Adipose tissue (tissue), 3 donors: Measurements from ENCODE around the gene EEA1. TPM values are rescaled to one million over a fixed set of nuclear protein-coding genes. Genes with fewer than 3 reads are reported as not detected.
"Not testable (repeated sequence)": the region's sequence is repeated elsewhere in the genome, so short reads cannot be mapped to it uniquely, and the experiment has no call there.

Experiments used
- H3K27ac ChIP-seq: one replicate; pipeline ENCODE4 v1.5.1; 2013; ENCODE audit warnings: low read depth, low read length
- WGBS, 3 donors: extraction: QIAGEN DNeasy Blood & Tissue Kit; methylation state at CpG; one replicate each; pipeline ENCODE4 v1.1.7; 2013; 5-methylcytosine and 5-hydroxymethylcytosine counted together
- polyA plus RNA-seq, 3 donors: library from polyadenylated mRNA; stranded (reverse); fragments of 200-250 nt; gene quantifications; one replicate each; pipeline ENCODE4 v1.2.3, GENCODE V29; 2013
- donor health status: healthy with polysubstance abuse.
- donor health status: Bipolar disorder and iron deficiency.
- donor health status: healthy.

EEA1 gene
- polyA plus RNA-seq, 3 donors: 1.9 to 5.4 (median 5.1) TPM

DNA sequence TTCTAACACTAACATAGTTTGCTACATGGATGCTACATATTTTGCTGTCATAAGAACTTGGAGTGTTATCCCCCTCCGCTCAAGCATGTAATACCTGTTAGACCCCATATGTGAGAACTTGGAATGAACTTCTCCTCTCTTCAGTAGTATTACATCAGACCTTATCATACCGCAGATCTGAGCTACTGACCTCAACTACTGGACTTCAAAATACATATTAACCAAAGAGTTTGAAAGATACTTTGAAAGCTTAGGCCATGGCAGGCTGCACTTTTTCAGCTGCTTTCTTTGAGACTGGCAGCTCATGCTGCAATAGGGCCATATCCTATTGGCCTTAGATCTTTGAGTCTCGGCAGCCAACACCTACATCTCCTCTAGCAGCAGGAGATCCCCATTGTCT, 74.8 kb downstream of the EEA1 start:
- no peak overlapping the region for H3K27ac ChIP-seq
- 96 to 99% (median 99%) methylated on average over 3 of the region's 3 CpGs for WGBS, 3 donors

DNA sequence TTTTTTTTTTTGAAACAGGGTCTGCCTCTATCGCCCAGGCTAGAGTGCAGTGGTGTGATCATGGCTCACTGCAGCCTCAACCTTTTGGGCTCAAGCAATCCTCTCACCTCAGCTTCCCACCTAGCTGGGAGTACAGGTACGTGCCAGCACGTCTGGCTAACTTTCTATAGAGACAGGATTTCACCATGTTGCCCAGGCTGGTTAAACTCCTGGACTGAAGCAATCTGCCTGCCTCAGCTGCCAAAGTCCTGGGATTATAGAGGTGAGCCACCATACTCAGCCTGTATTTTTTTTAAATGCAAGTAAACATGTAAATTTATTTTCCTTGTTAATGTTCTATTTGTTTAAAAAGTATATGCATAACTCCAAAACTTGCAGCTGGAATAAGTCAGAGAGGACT, 80.4 kb downstream of the EEA1 start:
- WGBS, 3 donors: 92 to 97% (median 94%) methylated on average over 3 of the region's 3 CpGs
- no peak overlapping the region for H3K27ac ChIP-seq

DNA sequence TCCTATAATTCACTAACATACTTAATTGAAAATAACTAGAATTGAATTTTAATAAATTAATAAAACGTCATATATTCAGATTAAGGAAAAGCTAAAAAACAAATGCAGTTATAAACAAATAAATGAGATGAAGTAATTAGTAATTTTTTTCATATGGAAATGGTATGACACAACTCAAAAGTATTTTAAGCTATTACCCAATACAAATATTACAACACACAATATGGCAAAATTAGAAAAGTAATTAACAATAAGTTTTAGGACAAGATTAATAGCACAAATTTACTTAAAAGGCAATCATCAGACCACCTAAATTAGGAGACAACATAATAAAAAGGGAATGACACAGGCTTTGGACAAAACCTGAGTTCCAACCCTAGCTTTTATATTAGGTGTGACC, 81.7 kb downstream of the EEA1 start:
- 86 to 95% (median 91%) methylated on average over 1 of the region's 1 CpG for WGBS, 3 donors
- no peak overlapping the region for H3K27ac ChIP-seq

DNA sequence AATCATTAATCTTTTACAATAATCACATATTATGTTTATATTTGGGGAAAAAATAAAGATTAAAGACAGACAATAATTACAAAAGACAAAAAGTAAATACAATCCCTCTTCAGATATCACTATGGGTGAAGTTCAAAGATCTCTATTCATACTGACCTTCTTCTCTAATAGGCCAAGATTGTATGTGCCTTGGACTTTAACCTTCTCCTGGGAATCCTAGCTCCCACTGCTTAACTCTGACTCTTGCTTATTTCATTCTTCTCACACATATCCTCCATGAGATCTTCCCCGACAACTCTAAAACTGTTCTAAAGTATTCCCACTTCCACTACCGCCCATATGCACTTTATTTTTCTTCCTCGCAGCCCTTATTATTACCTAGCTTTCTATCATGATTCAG, 83.8 kb downstream of the EEA1 start:
- WGBS, 3 donors: 82 to 95% (median 94%) methylated on average over 3 of the region's 3 CpGs

DNA sequence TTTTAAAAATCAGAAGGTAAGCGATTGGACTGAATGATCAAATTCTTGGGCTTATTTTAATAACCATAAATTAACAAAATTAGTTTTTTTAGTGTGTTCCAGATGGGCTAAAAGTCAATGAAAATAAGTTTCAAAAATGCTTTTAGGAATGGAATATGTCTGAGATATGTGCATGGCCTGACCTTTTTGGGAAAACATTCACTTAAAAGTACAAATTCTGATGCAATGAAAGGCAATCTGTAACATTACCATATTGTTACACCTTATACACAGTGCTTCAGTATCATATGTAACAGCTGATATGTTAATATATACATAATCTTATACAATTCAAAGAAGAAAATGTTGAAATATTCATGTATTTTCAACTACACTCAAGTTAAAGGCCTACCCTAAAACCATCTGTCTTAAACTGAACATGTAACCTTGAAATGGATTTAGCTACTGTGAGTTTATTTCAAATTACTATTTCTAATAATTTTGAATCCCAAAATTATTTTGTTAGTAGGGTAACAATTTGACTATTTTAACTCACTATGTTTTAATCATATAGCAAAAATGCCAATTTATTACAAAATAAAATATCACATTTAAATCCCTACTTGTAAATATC, 84.8 kb downstream of the EEA1 start:
- H3K27ac ChIP-seq: no peak overlapping the region
- 94 to 100% (median 96%) methylated on average over 1 of the region's 1 CpG for WGBS, 3 donors

More for the DNA sequence above, 83.8 kb downstream of the EEA1 start:
- no peak overlapping the region for H3K27ac ChIP-seq

DNA sequence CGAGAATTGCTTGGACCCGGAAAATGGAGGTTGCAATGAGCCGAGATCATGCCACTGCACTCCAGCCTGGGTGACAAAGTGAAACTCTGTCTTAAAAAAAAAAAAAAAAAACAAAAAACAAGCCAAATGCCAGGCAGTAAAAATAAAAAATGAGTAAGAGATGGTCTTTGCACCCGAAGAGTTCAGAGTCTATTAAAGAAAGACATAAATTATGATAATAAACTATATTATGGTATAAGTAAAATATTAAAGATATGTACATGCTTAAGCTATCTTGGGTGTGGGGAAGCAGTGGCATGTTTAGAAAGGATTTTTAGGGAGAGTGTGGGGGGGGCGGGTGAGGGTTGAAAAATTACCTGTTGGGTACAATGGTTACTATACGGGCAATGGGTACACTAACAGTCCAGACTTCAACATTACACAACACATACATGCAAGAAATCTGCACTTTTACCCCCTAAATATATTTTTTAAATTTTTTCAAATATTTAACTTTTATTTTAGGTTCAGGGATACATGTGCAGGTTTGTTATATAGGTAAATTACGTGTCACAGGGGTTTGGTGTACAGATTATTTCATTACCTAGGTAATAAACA, 99.3 kb downstream of the EEA1 start:
- no peak overlapping the region for H3K27ac ChIP-seq
- WGBS, 3 donors: 93 to 97% (median 93%) methylated on average over 7 of the region's 7 CpGs

DNA sequence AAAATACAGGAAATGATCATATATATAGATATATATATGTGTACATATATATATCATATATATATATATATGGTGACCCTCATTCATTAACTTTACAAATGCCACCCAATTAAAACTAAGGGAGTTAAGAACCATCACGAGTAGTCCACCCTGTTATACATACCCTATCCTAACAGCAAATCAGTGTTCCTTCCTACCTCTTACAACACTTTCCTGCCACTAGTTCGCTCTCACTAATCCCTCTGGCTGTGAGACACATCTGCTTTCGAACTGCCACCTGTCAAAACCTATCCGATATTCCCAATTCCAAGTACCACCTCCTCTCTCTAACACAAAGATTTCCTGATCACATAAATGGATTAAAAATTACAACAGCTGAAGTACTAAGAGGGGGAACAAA, 100.5 kb downstream of the EEA1 start:
- 77 to 88% (median 82%) methylated on average over 4 of the region's 4 CpGs for WGBS, 3 donors
- H3K27ac ChIP-seq: no peak overlapping the region

DNA sequence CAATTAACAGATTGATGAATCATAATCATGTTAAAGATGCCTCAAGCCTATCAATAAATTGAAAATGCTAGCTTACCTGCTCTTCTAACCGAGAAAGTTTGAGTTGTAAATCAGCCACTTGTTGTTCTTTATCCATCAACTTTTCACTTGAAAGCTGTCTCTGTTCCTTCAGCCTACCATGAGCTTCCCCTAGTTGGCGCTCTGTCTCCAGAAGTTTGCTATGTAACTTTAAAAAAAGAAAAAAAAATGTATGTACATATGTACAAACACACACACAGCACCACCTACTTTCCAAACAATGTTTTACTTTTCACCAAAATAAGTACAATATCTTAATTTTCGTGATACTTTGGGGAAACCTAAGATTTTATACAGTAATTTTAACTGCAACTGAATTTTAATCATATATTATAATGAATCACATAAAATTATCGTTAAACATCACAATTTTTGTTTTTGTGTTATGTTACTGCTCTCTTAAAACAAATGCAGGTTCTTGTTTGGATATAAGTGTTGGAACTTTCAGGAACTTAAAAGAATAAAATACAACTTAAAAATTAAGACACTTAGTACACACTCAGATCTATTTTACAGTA, 101.2 kb downstream of the EEA1 start:
- no peak overlapping the region for H3K27ac ChIP-seq
- WGBS, 3 donors: 72 to 88% (median 87%) methylated on average over 4 of the region's 4 CpGs

DNA sequence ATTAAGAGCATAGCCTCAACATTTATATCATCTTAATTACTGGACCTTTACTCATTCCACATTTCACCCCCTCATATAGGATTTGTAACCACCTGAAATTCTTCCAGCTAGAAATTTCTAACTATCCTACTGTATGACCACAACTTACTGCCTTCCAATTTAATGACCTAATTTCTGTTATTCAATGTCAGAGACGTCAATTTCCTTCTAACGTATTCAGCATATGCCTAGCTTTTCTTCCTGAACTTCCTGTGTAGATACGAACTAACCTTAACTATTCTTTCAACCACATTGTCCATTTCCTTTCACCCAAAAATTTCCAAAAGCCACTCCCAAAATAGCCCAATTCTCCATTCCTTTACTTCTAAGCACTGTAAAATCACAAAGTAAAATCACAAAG, 108.0 kb downstream of the EEA1 start:
- H3K27ac ChIP-seq: no peak overlapping the region
- WGBS, 3 donors: 70 to 88% (median 72%) methylated on average over 3 of the region's 3 CpGs

DNA sequence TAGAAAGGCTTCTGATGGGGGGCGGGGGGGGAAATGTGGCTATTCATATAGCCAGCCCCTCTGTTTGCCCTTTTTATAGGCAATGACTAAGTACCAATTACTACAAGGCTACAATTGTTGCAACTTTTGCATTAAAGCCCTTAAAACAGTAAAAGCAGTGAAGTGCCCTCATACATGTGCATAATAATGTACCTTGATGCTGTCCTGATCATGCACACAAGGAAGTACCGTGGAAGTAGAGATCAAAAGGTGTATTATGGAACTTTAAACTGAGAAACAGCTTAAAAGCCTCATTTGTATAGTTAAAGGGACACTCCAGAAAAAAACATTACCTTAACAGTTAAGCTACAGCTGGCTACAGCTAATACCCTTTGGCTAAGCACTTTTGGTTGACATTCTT, 114.5 kb downstream of the EEA1 start:
- 86 to 95% (median 91%) methylated on average over 2 of the region's 2 CpGs for WGBS, 3 donors
- no peak overlapping the region for H3K27ac ChIP-seq

DNA sequence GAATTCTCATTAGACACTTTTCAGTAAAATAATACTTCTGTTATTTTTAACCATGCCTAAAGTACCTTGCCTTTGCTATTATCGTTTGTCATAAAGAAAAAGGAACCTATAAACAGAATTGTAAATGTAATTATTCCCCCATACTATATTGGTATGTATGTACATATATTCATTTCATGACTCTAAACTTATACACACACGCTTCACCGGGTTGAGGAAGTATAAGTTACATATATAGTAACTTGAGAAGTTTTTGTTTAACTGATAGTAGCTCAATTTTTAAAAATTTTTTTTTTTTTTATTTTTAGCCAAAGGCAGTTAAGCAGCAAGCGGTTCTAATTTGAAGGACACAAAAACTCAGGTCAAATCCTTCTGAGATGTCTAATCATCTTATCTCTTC, 118.7 kb downstream of the EEA1 start:
- WGBS, 3 donors: 90 to 95% (median 92%) methylated on average over 4 of the region's 4 CpGs

DNA sequence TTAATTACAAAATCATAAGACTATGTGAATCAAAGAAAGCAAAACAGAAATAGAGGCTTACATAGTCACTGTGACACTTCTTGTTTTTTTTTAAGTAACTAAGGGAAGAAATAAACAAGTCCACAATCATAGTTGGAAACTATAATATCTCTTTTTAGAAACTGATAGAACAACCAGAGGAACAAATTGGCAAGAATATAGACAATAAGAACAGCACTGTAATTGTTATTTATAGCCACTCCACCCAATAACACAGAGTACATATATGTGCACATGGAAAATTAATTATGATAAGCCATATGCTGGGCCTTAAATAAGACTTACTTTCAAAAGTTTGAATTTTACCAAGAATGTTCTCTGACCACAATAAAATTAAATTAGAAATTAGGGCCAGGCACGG, 125.2 kb downstream of the EEA1 start:
- WGBS, 3 donors: 96 to 100% (median 98%) methylated on average over 1 of the region's 1 CpG
- no peak overlapping the region for H3K27ac ChIP-seq

More for the DNA sequence above, 118.7 kb downstream of the EEA1 start:
- H3K27ac ChIP-seq: no peak overlapping the region

DNA sequence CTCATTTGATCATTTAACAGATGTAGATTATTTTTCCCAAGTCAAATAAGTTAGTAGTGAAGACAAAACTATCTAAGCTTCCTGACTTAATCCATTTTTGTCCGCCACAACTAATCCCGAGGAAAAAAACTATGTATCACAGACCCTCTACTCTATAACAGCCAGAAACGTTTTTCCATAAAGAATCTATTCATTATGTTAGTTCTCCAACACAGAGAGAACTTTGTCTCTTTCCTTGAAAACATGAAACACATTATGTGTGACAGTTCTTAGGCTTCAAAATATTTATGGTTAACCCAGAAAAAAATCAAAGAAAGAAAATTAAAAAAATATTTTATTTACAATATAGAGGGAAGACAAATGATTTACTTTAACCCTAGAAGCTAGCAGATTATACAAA, 126.2 kb downstream of the EEA1 start:
- WGBS, 3 donors: 70 to 90% (median 87%) methylated on average over 3 of the region's 3 CpGs
- no peak overlapping the region for H3K27ac ChIP-seq

DNA sequence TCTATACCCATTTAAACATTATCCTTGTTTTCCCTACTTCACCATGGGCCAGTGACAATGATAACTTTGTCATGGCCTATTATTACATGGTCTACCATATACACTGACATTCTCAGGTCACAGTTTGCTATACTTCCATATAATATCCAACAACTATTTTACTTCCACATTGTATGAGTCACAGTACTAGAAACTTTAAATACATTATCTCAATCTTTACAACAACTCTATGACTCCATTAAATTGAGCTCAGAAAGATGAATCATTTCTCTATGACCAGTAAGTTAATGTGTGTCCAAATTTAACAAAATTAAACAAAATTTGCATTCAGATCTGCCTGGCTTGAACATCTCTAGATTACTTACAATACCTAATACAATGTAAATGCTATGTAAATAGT, 132.4 kb downstream of the EEA1 start:
- no peak overlapping the region for H3K27ac ChIP-seq

DNA sequence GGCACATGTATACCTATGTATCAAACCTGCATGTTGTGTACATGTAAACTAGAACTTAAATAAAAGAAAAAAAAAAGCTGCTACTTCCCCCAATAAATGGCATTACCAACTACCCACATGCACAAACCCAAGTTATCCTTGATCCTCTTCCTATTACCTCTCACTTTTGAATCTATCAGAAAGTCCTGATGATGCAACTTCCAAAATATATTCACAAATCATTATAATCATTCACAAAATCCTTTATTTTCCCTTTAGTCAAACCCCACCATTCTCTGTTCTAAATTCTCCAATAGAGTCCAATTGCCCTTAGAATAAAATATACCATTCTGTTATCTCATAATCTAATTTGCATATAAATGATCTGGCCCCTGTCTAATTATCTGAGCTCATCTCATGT, 134.3 kb downstream of the EEA1 start:
- no peak overlapping the region for H3K27ac ChIP-seq

DNA sequence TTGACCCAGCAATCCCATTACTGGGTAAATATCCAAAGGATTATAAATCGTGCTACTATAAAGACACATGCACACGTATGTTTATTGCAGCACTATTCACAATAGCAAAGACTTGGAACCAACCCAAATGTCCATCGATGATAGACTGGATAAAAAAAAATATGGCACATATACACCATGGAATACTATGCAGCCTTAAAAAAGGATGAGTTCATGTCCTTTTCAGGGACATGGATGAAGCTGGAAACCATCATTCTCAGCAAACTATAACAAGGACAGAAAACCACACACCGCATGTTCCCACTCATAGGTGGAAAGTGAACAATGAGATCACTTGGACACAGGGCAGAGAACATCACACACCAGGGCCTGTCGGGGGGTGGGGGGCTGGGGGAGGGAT, 134.7 kb downstream of the EEA1 start:
- 93 to 97% (median 96%) methylated on average over 5 of the region's 5 CpGs for WGBS, 3 donors
- not testable (repeated sequence) for H3K27ac ChIP-seq

DNA sequence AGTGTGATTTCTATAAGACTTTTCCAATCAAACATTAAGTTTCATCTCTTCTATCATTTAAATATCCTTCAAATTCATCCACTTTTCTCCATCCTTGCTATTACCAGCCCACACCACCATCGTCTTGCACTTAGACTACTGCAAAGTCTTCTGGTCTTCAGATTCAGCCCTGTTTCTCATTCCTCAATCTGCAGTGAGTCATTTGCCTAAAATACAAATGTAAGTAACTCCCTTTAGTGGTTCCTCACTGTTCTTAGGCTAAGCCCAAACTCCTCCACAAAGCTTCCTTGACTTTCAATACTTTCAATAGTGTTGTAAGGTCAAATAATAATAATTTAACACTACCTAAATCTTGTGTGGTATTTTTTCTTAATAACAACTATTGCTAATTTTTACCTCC, 143.1 kb downstream of the EEA1 start:
- H3K27ac ChIP-seq: no peak overlapping the region
- WGBS, 3 donors: 79 to 92% (median 87%) methylated on average over 1 of the region's 1 CpG

DNA sequence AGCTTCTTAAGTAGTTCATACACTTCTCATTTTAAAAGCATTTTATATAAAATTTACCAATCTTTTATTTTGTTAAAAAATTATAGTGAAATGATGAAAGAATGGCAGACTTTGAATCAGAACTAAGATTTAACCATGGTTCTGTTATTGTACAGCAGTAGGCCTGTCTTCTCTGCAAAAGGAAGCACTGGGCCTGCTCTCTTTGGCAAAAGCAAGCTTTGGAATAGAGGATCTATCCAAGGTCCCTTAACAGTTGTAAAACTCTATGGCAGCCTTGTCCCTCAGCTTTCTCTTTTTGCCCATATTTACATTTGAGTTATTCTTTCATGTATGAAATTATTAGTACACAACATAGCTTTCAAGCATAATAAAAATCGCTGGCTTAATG, 143.5 kb downstream of the EEA1 start:
- no peak overlapping the region for H3K27ac ChIP-seq
- WGBS, 3 donors: 88 to 100% (median 98%) methylated on average over 1 of the region's 1 CpG

DNA sequence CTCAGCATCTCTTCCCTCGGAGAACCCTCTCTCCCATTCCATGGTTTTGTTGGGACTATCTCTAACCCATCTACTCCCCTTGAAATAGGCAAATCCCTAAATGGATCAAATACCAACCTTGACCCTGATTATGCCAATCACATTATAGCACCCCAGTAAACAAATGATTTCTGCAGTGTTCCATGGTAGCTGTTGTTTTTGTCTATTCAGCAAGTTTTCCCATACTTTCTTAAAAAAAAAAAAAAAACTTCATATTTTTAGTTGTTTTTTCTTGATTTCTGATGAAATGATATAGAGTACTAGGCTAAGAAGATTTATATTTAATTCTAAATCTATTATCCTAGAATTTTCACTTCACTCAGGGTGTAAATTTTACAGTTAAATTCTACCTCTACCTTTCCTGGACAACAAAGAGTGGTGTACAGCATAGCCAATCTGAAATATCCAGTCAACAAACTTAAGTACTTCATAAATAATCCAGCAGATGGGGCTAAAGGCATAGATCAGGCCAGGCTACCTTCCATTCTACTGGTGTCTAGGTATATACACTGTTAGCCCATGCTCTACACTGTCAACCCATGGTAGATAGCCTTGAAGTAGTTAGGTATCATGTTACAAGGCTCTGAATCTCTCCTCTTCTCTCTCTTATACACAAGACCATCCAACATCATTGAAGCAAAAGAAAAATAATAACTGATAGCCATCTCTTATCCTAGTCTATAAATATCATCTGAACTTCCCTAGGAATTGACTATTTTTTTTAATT, 144.1 kb downstream of the EEA1 start:
- H3K27ac ChIP-seq: no peak overlapping the region
- 71 to 84% (median 74%) methylated on average over 1 of the region's 1 CpG for WGBS, 3 donors

DNA sequence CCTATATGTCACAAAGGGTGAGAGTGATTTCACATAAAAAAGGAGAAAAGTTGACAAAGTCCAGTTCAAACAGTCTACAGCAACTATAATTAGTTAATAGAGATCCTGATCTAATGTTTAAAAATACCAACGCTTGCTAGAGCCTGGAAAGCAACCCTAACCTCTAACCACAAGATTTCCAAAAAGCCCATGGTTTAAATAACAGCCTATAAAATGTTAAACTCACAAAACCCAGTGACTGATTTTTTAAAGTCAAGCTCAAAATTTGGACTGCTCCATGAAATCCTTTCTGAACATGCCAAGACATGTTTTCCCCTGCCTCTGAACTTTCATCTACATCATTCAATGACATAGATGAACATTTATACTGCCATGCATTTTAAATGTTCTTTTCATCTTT, 144.7 kb downstream of the EEA1 start:
- 38 to 71% (median 43%) methylated on average over 1 of the region's 1 CpG for WGBS, 3 donors
- no peak overlapping the region for H3K27ac ChIP-seq
